ENCODE measurements around the gene ACVR1B. TPM values are rescaled to one million over a fixed set of nuclear protein-coding genes. Genes with fewer than 3 reads are reported as not detected.

Gene ACVR1B
- total RNA-seq, 4 donors from 2014 or later, result 9.1 to 71.6 (median 59.2) TPM

DNA sequence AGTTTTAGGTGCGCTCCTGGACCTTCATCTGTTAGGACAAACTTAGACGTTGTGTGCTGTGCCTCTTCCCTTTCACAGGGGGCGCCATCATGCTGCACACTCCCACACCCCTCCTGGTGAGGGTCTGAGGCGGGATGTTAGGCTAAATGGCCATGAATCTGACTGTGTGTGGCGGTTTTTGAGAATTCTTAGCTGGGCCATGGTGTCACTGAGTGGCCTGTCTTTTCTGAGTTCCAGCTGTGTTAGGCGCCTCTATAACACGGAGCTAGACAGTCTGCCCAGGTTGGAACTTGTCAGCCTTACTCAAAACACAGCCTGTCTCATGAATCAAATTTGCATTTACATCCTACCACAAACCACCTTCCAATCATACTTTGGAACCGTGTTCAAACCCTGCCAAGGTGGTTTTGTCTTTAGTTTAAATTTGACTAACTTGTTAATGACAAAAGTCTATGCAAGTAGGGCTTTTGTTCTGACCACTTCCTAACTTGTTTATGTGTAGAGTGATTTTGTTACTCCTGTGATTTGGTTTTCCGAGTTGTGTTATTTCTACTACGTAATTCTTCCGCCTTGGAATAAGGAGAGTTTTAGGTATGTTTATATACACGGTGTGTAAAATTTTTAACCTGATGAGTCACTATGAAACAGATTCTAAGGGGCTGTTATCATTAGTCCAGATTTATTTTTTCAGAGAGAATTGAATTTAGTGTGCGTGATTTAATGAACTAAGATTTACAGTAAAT lies 19.6 kb downstream of the ACVR1B start:
- H3K27ac ChIP-seq, result peak overlapping the region in 1 of 4 donors; percentile 27
- no peaks in the 10 kb centered on the region for H3K9me3 ChIP-seq
- no peak overlapping the region for H3K4me3 ChIP-seq
- H3K27me3 ChIP-seq, result no peaks in the 10 kb centered on the region
- H3K36me3 ChIP-seq, result peaks cover 0 to 10% (median 0%) of the 10 kb centered on the region in 3 donors
- peak in 1 of 3 donors; percentile 59 for DNase-seq
- TF ChIP-seq POLR2A (IDR thresholded peaks at IDR 0.05), result no peak
- TF ChIP-seq, protein P1, sequence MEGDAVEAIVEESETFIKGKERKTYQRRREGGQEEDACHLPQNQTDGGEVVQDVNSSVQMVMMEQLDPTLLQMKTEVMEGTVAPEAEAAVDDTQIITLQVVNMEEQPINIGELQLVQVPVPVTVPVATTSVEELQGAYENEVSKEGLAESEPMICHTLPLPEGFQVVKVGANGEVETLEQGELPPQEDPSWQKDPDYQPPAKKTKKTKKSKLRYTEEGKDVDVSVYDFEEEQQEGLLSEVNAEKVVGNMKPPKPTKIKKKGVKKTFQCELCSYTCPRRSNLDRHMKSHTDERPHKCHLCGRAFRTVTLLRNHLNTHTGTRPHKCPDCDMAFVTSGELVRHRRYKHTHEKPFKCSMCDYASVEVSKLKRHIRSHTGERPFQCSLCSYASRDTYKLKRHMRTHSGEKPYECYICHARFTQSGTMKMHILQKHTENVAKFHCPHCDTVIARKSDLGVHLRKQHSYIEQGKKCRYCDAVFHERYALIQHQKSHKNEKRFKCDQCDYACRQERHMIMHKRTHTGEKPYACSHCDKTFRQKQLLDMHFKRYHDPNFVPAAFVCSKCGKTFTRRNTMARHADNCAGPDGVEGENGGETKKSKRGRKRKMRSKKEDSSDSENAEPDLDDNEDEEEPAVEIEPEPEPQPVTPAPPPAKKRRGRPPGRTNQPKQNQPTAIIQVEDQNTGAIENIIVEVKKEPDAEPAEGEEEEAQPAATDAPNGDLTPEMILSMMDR (IDR thresholded peaks at IDR 0.05), result peak; percentile 38 to 62 (median 51)
- peaks cover 0 to 62% (median 15%) of the 10 kb centered on the region in 4 donors for H3K4me1 ChIP-seq

DNA sequence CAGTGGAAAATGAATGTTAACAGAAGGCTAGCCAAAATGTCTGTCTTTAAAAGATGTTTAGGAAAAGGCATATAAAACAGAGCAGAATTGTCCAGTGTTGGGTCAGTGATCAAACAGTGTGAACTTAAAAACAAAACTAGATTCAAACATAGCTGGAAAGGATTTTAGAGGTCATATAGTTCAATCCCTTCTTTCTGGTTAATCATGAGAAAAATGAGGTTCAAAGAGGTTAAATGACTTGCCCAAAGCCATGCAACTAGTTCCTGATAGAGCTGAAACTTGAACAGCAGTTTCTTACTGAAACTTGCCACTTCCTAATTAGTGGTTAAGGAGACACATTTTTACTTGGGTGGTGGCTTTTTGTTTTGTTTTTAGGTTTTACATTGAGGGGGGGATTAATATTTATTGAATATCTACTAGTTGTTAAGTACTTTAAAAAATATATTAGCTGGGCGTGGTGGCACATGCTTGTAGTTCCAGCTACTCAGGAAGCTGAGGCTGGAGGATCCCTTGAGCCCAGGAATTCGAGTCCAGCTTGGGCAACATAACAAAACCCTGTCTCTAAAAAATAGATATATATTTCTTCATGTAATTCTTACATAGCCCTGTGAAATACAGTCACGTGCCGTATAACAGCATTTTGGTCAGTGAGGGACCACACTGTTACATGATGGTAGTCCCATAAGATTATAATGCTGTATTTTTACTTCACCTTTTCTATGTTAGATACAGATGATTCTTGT lies 20.4 kb downstream of the ACVR1B start:
- H3K27me3 ChIP-seq, result no peaks in the 10 kb centered on the region
- no peak overlapping the region for H3K4me3 ChIP-seq
- H3K36me3 ChIP-seq, result peaks cover 0 to 18% (median 0%) of the 10 kb centered on the region in 3 donors
- TF ChIP-seq, protein P1 (IDR thresholded peaks at IDR 0.05), result no peak
- no peak for TF ChIP-seq POLR2A (IDR thresholded peaks at IDR 0.05)
- H3K9me3 ChIP-seq, result no peaks in the 10 kb centered on the region
- H3K27ac ChIP-seq, result no peak overlapping the region
- DNase-seq, result no peak
- peaks cover 0 to 62% (median 15%) of the 10 kb centered on the region in 4 donors for H3K4me1 ChIP-seq

DNA sequence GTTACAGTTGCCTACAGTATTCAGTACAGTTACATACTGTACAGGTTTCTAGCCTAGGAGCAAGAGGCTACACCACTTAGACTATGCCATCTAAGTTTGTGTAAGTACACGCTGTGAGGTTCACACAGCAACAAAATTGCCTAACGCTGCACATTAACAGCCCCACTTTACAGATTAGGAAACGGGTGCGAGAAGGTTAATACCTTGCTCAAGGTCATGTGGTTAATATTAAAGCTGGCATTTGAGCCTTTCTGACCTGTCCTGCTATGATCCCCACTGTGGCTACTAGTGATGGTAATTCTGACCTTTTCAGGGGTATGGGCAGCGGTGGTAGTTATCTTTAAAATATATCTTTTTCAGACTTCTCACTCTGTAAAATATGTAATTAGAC lies 20.9 kb downstream of the ACVR1B start:
- H3K9me3 ChIP-seq, result no peaks in the 10 kb centered on the region
- no peaks in the 10 kb centered on the region for H3K27me3 ChIP-seq
- peaks cover 0 to 23% (median 0%) of the 10 kb centered on the region in 3 donors for H3K36me3 ChIP-seq
- H3K4me3 ChIP-seq, result no peak overlapping the region
- no peak for DNase-seq
- no peak for TF ChIP-seq POLR2A (IDR thresholded peaks at IDR 0.05)
- TF ChIP-seq, protein P1 (IDR thresholded peaks at IDR 0.05), result no peak
- H3K4me1 ChIP-seq, result peaks cover 0 to 62% (median 15%) of the 10 kb centered on the region in 4 donors
- no peak overlapping the region for H3K27ac ChIP-seq

DNA sequence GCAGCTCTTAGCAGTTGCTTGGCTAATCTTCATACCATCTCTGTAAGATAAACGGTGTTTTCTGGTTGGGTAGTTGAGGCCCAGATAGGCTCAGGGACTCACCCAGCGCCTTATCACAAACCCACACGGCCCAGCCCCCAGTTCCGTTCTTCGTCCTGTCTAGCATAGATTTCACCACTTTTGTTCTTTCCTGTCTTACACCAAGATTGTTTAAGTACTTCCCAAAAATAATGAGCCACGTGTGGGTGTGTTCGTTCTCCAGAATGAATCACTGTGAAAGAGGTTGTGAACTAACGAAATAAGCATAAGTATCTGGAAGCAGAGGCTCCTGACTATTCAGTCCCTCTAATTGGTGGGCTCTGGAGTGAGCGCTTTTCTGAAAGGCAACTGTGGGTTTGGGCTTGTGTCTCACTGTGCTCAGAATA lies 21.4 kb downstream of the ACVR1B start:
- H3K4me1 ChIP-seq, result peaks cover 0 to 62% (median 15%) of the 10 kb centered on the region in 4 donors
- peak overlapping the region in 1 of 4 donors; percentile 35 for H3K27ac ChIP-seq
- no peaks in the 10 kb centered on the region for H3K9me3 ChIP-seq
- peaks cover 0 to 25% (median 0%) of the 10 kb centered on the region in 3 donors for H3K36me3 ChIP-seq
- no peaks in the 10 kb centered on the region for H3K27me3 ChIP-seq
- no peak for TF ChIP-seq POLR2A (IDR thresholded peaks at IDR 0.05)
- TF ChIP-seq, protein P1 (IDR thresholded peaks at IDR 0.05), result no peak
- DNase-seq, result peak in 2 of 3 donors; percentile 62 to 80
- no peak overlapping the region for H3K4me3 ChIP-seq

DNA sequence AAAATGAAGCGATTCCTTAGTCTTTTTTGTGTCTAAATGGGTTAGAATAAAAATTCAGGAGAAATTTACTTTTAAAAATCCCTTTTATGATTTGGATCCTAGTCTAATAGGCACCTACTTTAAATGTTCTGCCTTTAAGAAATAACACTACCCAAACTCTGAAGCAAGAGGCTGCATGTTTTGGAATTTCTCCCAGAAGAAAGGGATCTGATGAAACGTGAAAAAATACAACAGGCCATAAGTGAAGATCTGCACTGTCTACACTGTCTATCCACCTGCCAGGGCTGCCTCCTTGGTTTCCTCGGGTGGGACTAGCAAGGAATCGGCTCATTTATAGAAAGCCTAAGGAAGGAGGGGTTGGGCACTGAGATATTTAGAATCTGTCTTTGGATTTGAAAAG lies 22.1 kb downstream of the ACVR1B start:
- Histone ChIP-seq H3K27ac (peak overlapping the region in 1 of 4 donors; percentile 35), H3K9me3 (no peaks in the 10 kb centered on the region), H3K36me3 (peaks cover 0 to 31% (median 0%) of the 10 kb centered on the region in 3 donors), H3K4me1 (peaks cover 0 to 57% (median 15%) of the 10 kb centered on the region in 4 donors), H3K27me3 (no peaks in the 10 kb centered on the region), H3K4me3 (no peak overlapping the region)
- TF ChIP-seq, protein P1 (IDR thresholded peaks at IDR 0.05), result no peak
- TF ChIP-seq POLR2A (IDR thresholded peaks at IDR 0.05), result no peak
- no peak for DNase-seq

Measured in Peyer's patch (tissue), 4 donors.